ENCODE results near the gene EFEMP2. TPM values are rescaled to one million over a fixed set of nuclear protein-coding genes. Genes with fewer than 3 reads are reported as not detected.

Gene EFEMP2
- total RNA-seq, 2 donors from 2014 or later = 9.6 to 22.5 TPM

- H3K4me3 ChIP-seq = no peak overlapping the region
- intact Hi-C loops (cut with DNase I) = no loop called here
- H3K36me3 ChIP-seq = no peaks in the 10 kb centered on the region
- H3K27me3 ChIP-seq = no peaks in the 10 kb centered on the region
- H3K27ac ChIP-seq = peak overlapping the region; percentile 53
- peak overlapping the region in 1 of 2 donors; percentile 29 for H3K9ac ChIP-seq (ENCODE audit: low read depth in 2 of 2, low read length in 2 of 2)
- no peaks in the 10 kb centered on the region for H3K9me3 ChIP-seq
- no peak for TF ChIP-seq CTCF (IDR thresholded peaks at IDR 0.05)
- DNase-seq = peak; percentile 75
- H3K4me1 ChIP-seq = peaks cover 18% of the 10 kb centered on the region
Measured at GRCh38 chr11:65821107-65821506, 51.5 kb downstream of the EFEMP2 start.

- Histone ChIP-seq H3K36me3 (no peaks in the 10 kb centered on the region), H3K4me3 (peak overlapping the region; percentile 52), H3K9me3 (no peaks in the 10 kb centered on the region), H3K9ac (ENCODE audit: low read depth in 2 of 2, low read length in 2 of 2) (peak overlapping the region; percentile 76), H3K4me1 (peaks cover 12% of the 10 kb centered on the region), H3K27ac (peak overlapping the region; percentile 85), H3K27me3 (no peaks in the 10 kb centered on the region)
- intact Hi-C loops (cut with DNase I) = loop anchor here (1.0 to 2.0 kb wide), 2 partner anchors 38 to 107 kb away; partner anchors contain the start of gene AP5B1
- DNase-seq = peak; percentile 98
- peak; percentile 100 for TF ChIP-seq CTCF (IDR thresholded peaks at IDR 0.05)
Measured at GRCh38 chr11:65817835-65818680, 54.5 kb downstream of the EFEMP2 start.

- Histone ChIP-seq H3K4me1 (peaks cover 12% of the 10 kb centered on the region), H3K9me3 (no peaks in the 10 kb centered on the region), H3K27ac (peak overlapping the region; percentile 85), H3K4me3 (peak overlapping the region; percentile 52), H3K27me3 (no peaks in the 10 kb centered on the region), H3K36me3 (no peaks in the 10 kb centered on the region), H3K9ac (ENCODE audit: low read depth in 2 of 2, low read length in 2 of 2) (peak overlapping the region; percentile 76)
- intact Hi-C loops (cut with DNase I) = no loop called here
- TF ChIP-seq CTCF (IDR thresholded peaks at IDR 0.05) = no peak
- DNase-seq = no peak
Measured at GRCh38 chr11:65817312-65817834, 55.2 kb downstream of the EFEMP2 start.

GRCh38 chr11:65816696-65817095 lies 55.9 kb downstream of the EFEMP2 start:
- intact Hi-C loops (cut with DNase I) = no loop called here
- no peak overlapping the region for H3K27ac ChIP-seq
- no peak for TF ChIP-seq CTCF (IDR thresholded peaks at IDR 0.05)
- no peaks in the 10 kb centered on the region for H3K36me3 ChIP-seq
- H3K9ac ChIP-seq (ENCODE audit: low read depth in 2 of 2, low read length in 2 of 2) = no peak overlapping the region
- no peak for DNase-seq
- H3K27me3 ChIP-seq = no peaks in the 10 kb centered on the region
- no peaks in the 10 kb centered on the region for H3K9me3 ChIP-seq
- peaks cover 12% of the 10 kb centered on the region for H3K4me1 ChIP-seq
- no peak overlapping the region for H3K4me3 ChIP-seq

Other genes with a start within 250 kb of the EFEMP2 start
- 10 to 100 TPM; 21.0 to 33.0 TPM for gene SIPA1, start 234.7 kb downstream of the EFEMP2 start, total RNA-seq
- 10 to 100 TPM; 58.7 to 68.3 TPM for gene RELA, start 209.9 kb downstream of the EFEMP2 start, total RNA-seq
- 10 to 100 TPM; 65.3 to 83.4 TPM for gene KAT5, start 160.5 kb downstream of the EFEMP2 start, total RNA-seq
- gene RNASEH2C, start 152.0 kb downstream of the EFEMP2 start, total RNA-seq = 10 to 100 TPM; 26.1 to 58.1 TPM
- gene AP5B1, start 91.8 kb downstream of the EFEMP2 start, total RNA-seq = 10 to 100 TPM; 17.6 to 20.1 TPM
- 10 to 100 TPM; 29.0 to 32.9 TPM for gene OVOL1, start 85.7 kb downstream of the EFEMP2 start, total RNA-seq
- 1 to 10 TPM; 1.6 to 1.9 TPM for gene SNX32, start 38.8 kb downstream of the EFEMP2 start, total RNA-seq
- 1,000 to 10,000 TPM; 1,832 to 1,932 TPM for gene CFL1, start 14.6 kb downstream of the EFEMP2 start, total RNA-seq
- 10 to 100 TPM; 47.2 to 62.5 TPM for gene MUS81, start 12.4 kb downstream of the EFEMP2 start, total RNA-seq
- 1 to 10 TPM; 1.2 TPM for gene CTSW, start 7.0 kb upstream of the EFEMP2 start, total RNA-seq
- gene FIBP, start 15.7 kb upstream of the EFEMP2 start, total RNA-seq = 10 to 100 TPM; 41.9 to 53.5 TPM
- gene CCDC85B, start 17.9 kb upstream of the EFEMP2 start, total RNA-seq = 10 to 100 TPM; 11.2 to 16.3 TPM
- gene FOSL1, start 27.6 kb upstream of the EFEMP2 start, total RNA-seq = 1 to 10 TPM in 1 of 2 donors, under 1 TPM in 1; 0.84 to 4.2 TPM
- 10 to 100 TPM; 26.6 to 29.0 TPM for gene C11orf68, start 46.3 kb upstream of the EFEMP2 start, total RNA-seq
- gene DRAP1, start 46.6 kb upstream of the EFEMP2 start, total RNA-seq = 10 to 100 TPM; 53.4 to 91.5 TPM
- not detected for gene TSGA10IP, start 72.7 kb upstream of the EFEMP2 start, total RNA-seq
- 10 to 100 TPM; 40.0 to 50.9 TPM for gene SART1, start 88.9 kb upstream of the EFEMP2 start, total RNA-seq
- 10 to 100 TPM; 27.8 to 32.8 TPM for gene EIF1AD, start 129.4 kb upstream of the EFEMP2 start, total RNA-seq
- 100 to 1,000 TPM; 128 to 231 TPM for gene BANF1, start 129.7 kb upstream of the EFEMP2 start, total RNA-seq
- gene CST6, start 139.2 kb upstream of the EFEMP2 start, total RNA-seq = not detected
- gene CATSPER1, start 153.7 kb upstream of the EFEMP2 start, total RNA-seq = under 1 TPM in 1 of 2 donors, not detected in 1; 0.35 TPM
- gene GAL3ST3, start 176.4 kb upstream of the EFEMP2 start, total RNA-seq = not detected
- 100 to 1,000 TPM; 139 to 196 TPM for gene SF3B2, start 179.6 kb upstream of the EFEMP2 start, total RNA-seq
- gene PACS1, start 197.5 kb upstream of the EFEMP2 start, total RNA-seq = 10 to 100 TPM; 10.1 to 20.9 TPM